SH-SY5Y (cell line): ENCODE data around the gene LRRC55.
A peak's percentile ranks its signal among the peaks of the same experiment; 100 is the strongest.

ENCODE experiments used
- GATA2 ChIP-seq: IDR thresholded peaks from 2 replicates; pipeline ENCODE4 v1.6.1; 2011; ENCODE audit warnings: mild to moderate bottlenecking, low read depth, low read length
- GATA3 ChIP-seq: IDR thresholded peaks from 2 replicates; pipeline ENCODE4 v1.6.1; 2011; ENCODE audit warnings: low read depth, mild to moderate bottlenecking, low read length, moderate library complexity

LRRC55 gene

GRCh38 chr11:57154739-57155138 lies 27.0 kb upstream of the LRRC55 start:
- TF ChIP-seq GATA3 (no peak), GATA2 (no peak)

- TF ChIP-seq GATA2 (no peak), GATA3 (no peak)
Observed at GRCh38 chr11:57155400-57155799, 26.4 kb upstream of the LRRC55 start.

GRCh38 chr11:57155838-57156607 lies 25.7 kb upstream of the LRRC55 start:
- TF ChIP-seq GATA2 (no peak), GATA3 (no peak)

GRCh38 chr11:57156928-57157327 lies 24.8 kb upstream of the LRRC55 start:
- TF ChIP-seq GATA2 (no peak), GATA3 (no peak)

- TF ChIP-seq GATA2, result no peak
- no peak for TF ChIP-seq GATA3
Observed at GRCh38 chr11:57157624-57158023, 24.1 kb upstream of the LRRC55 start.

GRCh38 chr11:57158180-57158579 lies 23.6 kb upstream of the LRRC55 start:
- TF ChIP-seq GATA2 (no peak), GATA3 (no peak)

- TF ChIP-seq GATA2 (no peak), GATA3 (no peak)
Observed at GRCh38 chr11:57158599-57158998, 23.2 kb upstream of the LRRC55 start.

GRCh38 chr11:57160665-57161064 lies 21.1 kb upstream of the LRRC55 start:
- no peak for TF ChIP-seq GATA3
- no peak for TF ChIP-seq GATA2

GRCh38 chr11:57161351-57161750 lies 20.4 kb upstream of the LRRC55 start:
- TF ChIP-seq GATA2 (no peak), GATA3 (no peak)

GRCh38 chr11:57162179-57162898 lies 19.4 kb upstream of the LRRC55 start:
- TF ChIP-seq GATA3, result no peak
- no peak for TF ChIP-seq GATA2

GRCh38 chr11:57163160-57163868 lies 18.4 kb upstream of the LRRC55 start:
- TF ChIP-seq GATA3 (no peak), GATA2 (no peak)

GRCh38 chr11:57164317-57164716 lies 17.4 kb upstream of the LRRC55 start:
- TF ChIP-seq GATA3 (no peak), GATA2 (no peak)

GRCh38 chr11:57167125-57167846 lies 14.5 kb upstream of the LRRC55 start:
- TF ChIP-seq GATA3 (no peak), GATA2 (0 out of 2 replicates have a peak, but pooled peaks have one; percentile 15)

GRCh38 chr11:57172031-57172430 lies 9.7 kb upstream of the LRRC55 start:
- TF ChIP-seq GATA3 (no peak), GATA2 (no peak)
